ENCODE results near the gene RNF157.
"Not testable (repeated sequence)": the region's sequence is repeated elsewhere in the genome, so short reads cannot be mapped to it uniquely, and the experiment has no call there.

Gene RNF157

GRCh38 chr17:76251478-76252039 is 11.3 kb upstream of the RNF157 start:
- no peak for DNase-seq (ENCODE audit: low spot score in 2 of 2)
- Mint-ChIP-seq H3K27ac (peak overlapping the region; percentile 90), H3K9me3 (no peaks in the 10 kb centered on the region), H3K4me1 (peaks cover 49% of the 10 kb centered on the region), H3K36me3 (peaks cover 3% of the 10 kb centered on the region), H3K4me3 (peak overlapping the region; percentile 71)
- peak; percentile 2 for ATAC-seq

- Mint-ChIP-seq H3K27ac (no peak overlapping the region), H3K9me3 (no peaks in the 10 kb centered on the region), H3K4me3 (no peak overlapping the region), H3K4me1 (peaks cover 44% of the 10 kb centered on the region), H3K36me3 (no peaks in the 10 kb centered on the region)
- DNase-seq (ENCODE audit: low spot score in 2 of 2) = no peak
- no peak for ATAC-seq
Observed at GRCh38 chr17:76250141-76250540, 9.8 kb upstream of the RNF157 start.

GRCh38 chr17:76248013-76248782 is 7.9 kb upstream of the RNF157 start:
- H3K4me1 Mint-ChIP-seq = peaks cover 44% of the 10 kb centered on the region

GRCh38 chr17:76247304-76247703 is 7.0 kb upstream of the RNF157 start:
- Mint-ChIP-seq H3K4me1 (peaks cover 36% of the 10 kb centered on the region), H3K27ac (no peak overlapping the region), H3K36me3 (no peaks in the 10 kb centered on the region), H3K9me3 (no peaks in the 10 kb centered on the region), H3K4me3 (no peak overlapping the region)
- DNase-seq (ENCODE audit: low spot score in 2 of 2) = no peak
- no peak for ATAC-seq

More at GRCh38 chr17:76248013-76248782, 7.9 kb upstream of the RNF157 start:
- no peak overlapping the region for H3K4me3 Mint-ChIP-seq
- no peaks in the 10 kb centered on the region for H3K9me3 Mint-ChIP-seq
- ATAC-seq (no peak), DNase-seq (ENCODE audit: low spot score in 2 of 2) (no peak)
- H3K36me3 Mint-ChIP-seq = no peaks in the 10 kb centered on the region
- H3K27ac Mint-ChIP-seq = peak overlapping the region; percentile 3

GRCh38 chr17:76246080-76247066 is 6.1 kb upstream of the RNF157 start:
- no peaks in the 10 kb centered on the region for H3K9me3 Mint-ChIP-seq
- DNase-seq (ENCODE audit: low spot score in 2 of 2) (peak in 1 of 2 donors; percentile 81), ATAC-seq (peak; percentile 99)
- peak overlapping the region; percentile 86 for H3K27ac Mint-ChIP-seq
- no peaks in the 10 kb centered on the region for H3K36me3 Mint-ChIP-seq
- peaks cover 29% of the 10 kb centered on the region for H3K4me1 Mint-ChIP-seq
- H3K4me3 Mint-ChIP-seq = peak overlapping the region; percentile 57

- not testable (repeated sequence) for ATAC-seq; H3K4me3 Mint-ChIP-seq; H3K27ac Mint-ChIP-seq; H3K9me3 Mint-ChIP-seq; DNase-seq (ENCODE audit: low spot score in 2 of 2); H3K36me3 Mint-ChIP-seq
- H3K4me1 Mint-ChIP-seq = peaks cover 33% of the 10 kb centered on the region
Observed at GRCh38 chr17:76244721-76245120, 4.4 kb upstream of the RNF157 start.

GRCh38 chr17:76243826-76244679 is 3.8 kb upstream of the RNF157 start:
- ATAC-seq = no peak
- Mint-ChIP-seq H3K4me3 (no peak overlapping the region), H3K9me3 (no peaks in the 10 kb centered on the region), H3K4me1 (peaks cover 37% of the 10 kb centered on the region), H3K36me3 (no peaks in the 10 kb centered on the region), H3K27ac (no peak overlapping the region)
- DNase-seq (ENCODE audit: low spot score in 2 of 2) = no peak

GRCh38 chr17:76241691-76242255 is 1.5 kb upstream of the RNF157 start:
- peaks cover 36% of the 10 kb centered on the region for H3K4me1 Mint-ChIP-seq
- ATAC-seq (no peak), DNase-seq (ENCODE audit: low spot score in 2 of 2) (no peak)
- H3K9me3 Mint-ChIP-seq = no peaks in the 10 kb centered on the region
- peak overlapping the region; percentile 79 for H3K4me3 Mint-ChIP-seq
- no peaks in the 10 kb centered on the region for H3K36me3 Mint-ChIP-seq
- H3K27ac Mint-ChIP-seq = peak overlapping the region; percentile 91

- DNase-seq (ENCODE audit: low spot score in 2 of 2) (no peak), ATAC-seq (no peak)
- peaks cover 30% of the 10 kb centered on the region for H3K4me1 Mint-ChIP-seq
- peak overlapping the region; percentile 91 for H3K27ac Mint-ChIP-seq
- H3K36me3 Mint-ChIP-seq = no peaks in the 10 kb centered on the region
- H3K4me3 Mint-ChIP-seq = peak overlapping the region; percentile 79
- no peaks in the 10 kb centered on the region for H3K9me3 Mint-ChIP-seq
Observed at GRCh38 chr17:76241204-76241538, 878 bp upstream of the RNF157 start.

- Mint-ChIP-seq H3K36me3 (no peaks in the 10 kb centered on the region), H3K9me3 (no peaks in the 10 kb centered on the region), H3K27ac (no peak overlapping the region), H3K4me3 (peak overlapping the region; percentile 58), H3K4me1 (peaks cover 29% of the 10 kb centered on the region)
- peak in 1 of 2 donors; percentile 66 for DNase-seq (ENCODE audit: low spot score in 2 of 2)
- peak; percentile 38 for ATAC-seq
Observed at GRCh38 chr17:76239538-76240274, 587 bp downstream of the RNF157 start.

- Mint-ChIP-seq H3K4me3 (peak overlapping the region; percentile 58), H3K27ac (no peak overlapping the region), H3K4me1 (peaks cover 36% of the 10 kb centered on the region)
Observed at GRCh38 chr17:76238847-76239537, 1.3 kb downstream of the RNF157 start.

GRCh38 chr17:76237859-76238313 is 2.4 kb downstream of the RNF157 start:
- peaks cover 3% of the 10 kb centered on the region for H3K9me3 Mint-ChIP-seq
- ATAC-seq (no peak), DNase-seq (ENCODE audit: low spot score in 2 of 2) (no peak)
- peak overlapping the region; percentile 58 for H3K4me3 Mint-ChIP-seq
- no peaks in the 10 kb centered on the region for H3K36me3 Mint-ChIP-seq
- H3K4me1 Mint-ChIP-seq = peaks cover 42% of the 10 kb centered on the region
- no peak overlapping the region for H3K27ac Mint-ChIP-seq

More at GRCh38 chr17:76238847-76239537, 1.3 kb downstream of the RNF157 start:
- peaks cover 1% of the 10 kb centered on the region for H3K9me3 Mint-ChIP-seq
- ATAC-seq (no peak), DNase-seq (ENCODE audit: low spot score in 2 of 2) (no peak)
- H3K36me3 Mint-ChIP-seq = no peaks in the 10 kb centered on the region

- DNase-seq (ENCODE audit: low spot score in 2 of 2) (no peak), ATAC-seq (no peak)
- no peak overlapping the region for H3K4me3 Mint-ChIP-seq
- peaks cover 41% of the 10 kb centered on the region for H3K4me1 Mint-ChIP-seq
- H3K36me3 Mint-ChIP-seq = no peaks in the 10 kb centered on the region
- H3K27ac Mint-ChIP-seq = no peak overlapping the region
- peaks cover 3% of the 10 kb centered on the region for H3K9me3 Mint-ChIP-seq
Observed at GRCh38 chr17:76236603-76237002, 3.7 kb downstream of the RNF157 start.
